GM23338 (cell line): ENCODE data around the gene SUPT7L. TPM values are rescaled to one million over a fixed set of nuclear protein-coding genes. Genes with fewer than 3 reads are reported as not detected.

ENCODE experiments used
- ATAC-seq: fragments of 200-7000 bp; cut with Tn5 transposase; 3 replicates; pipeline ENCODE4 v1.9.1; 2020
- DNase-seq: peaks from one replicate; pipeline ENCODE4 v3.0.0-alpha.2; 2015; ENCODE audit warnings: low spot score
- H2AFZ ChIP-seq: fragments of 200-600 bp; sonication (generic); 2 replicates; pipeline ENCODE4 v1.8.0; 2016; ENCODE audit warnings: antibody characterized with exemption, mild to moderate bottlenecking, moderate library complexity
- H3F3A ChIP-seq: fragments of 200-600 bp; sonication (generic); replicated peaks from 2 replicates; pipeline ENCODE4 v1.8.0; 2017; ENCODE audit warnings: antibody characterized with exemption, mixed run types, low read depth
- H3K27ac ChIP-seq: fragments of 200-600 bp; sonication (generic); 2 replicates; pipeline ENCODE4 v1.6.1; 2016; ENCODE audit warnings: low read depth
- H3K27me3 ChIP-seq: fragments of 200-600 bp; sonication (generic); 2 replicates; pipeline ENCODE4 v1.8.0; 2016; ENCODE audit warnings: mild to moderate bottlenecking, mixed run types, moderate library complexity; ENCODE audit not compliant: insufficient read depth
- H3K36me3 ChIP-seq: fragments of 200-600 bp; sonication (generic); 2 replicates; pipeline ENCODE4 v1.8.0; 2016; ENCODE audit warnings: mild to moderate bottlenecking; ENCODE audit not compliant: insufficient read depth
- H3K4me1 ChIP-seq: fragments of 200-600 bp; sonication (generic); 2 replicates; pipeline ENCODE4 v1.8.0; 2016; ENCODE audit warnings: mild to moderate bottlenecking, moderate library complexity; ENCODE audit not compliant: insufficient read depth
- H3K4me2 ChIP-seq: fragments of 200-600 bp; sonication (generic); 2 replicates; pipeline ENCODE4 v1.7.1; 2017; ENCODE audit warnings: mixed run types
- H3K4me3 ChIP-seq: fragments of 200-600 bp; sonication (generic); 2 replicates; pipeline ENCODE4 v1.6.1; 2016; ENCODE audit warnings: mixed run types
- H3K79me2 ChIP-seq: fragments of 200-600 bp; sonication (generic); replicated peaks from 2 replicates; pipeline ENCODE4 v1.8.0; 2017; ENCODE audit warnings: mild to moderate bottlenecking; ENCODE audit not compliant: insufficient read depth
- H3K9me2 ChIP-seq: fragments of 200-600 bp; sonication (generic); 2 replicates; pipeline ENCODE4 v1.8.0; 2017; ENCODE audit not compliant: insufficient read depth
- H4K20me1 ChIP-seq: fragments of 200-600 bp; sonication (generic); replicated peaks from 2 replicates; pipeline ENCODE4 v1.8.0; 2017; ENCODE audit warnings: mild to moderate bottlenecking; ENCODE audit not compliant: insufficient read depth
- H3K27ac Mint-ChIP-seq: 2 replicates; pipeline ENCODE4 v1.8.0; 2020; ENCODE audit warnings: inconsistent platforms, mild to moderate bottlenecking, moderate library complexity, mixed read lengths
- H3K27me3 Mint-ChIP-seq: 3 replicates; pipeline ENCODE4 v1.8.0; 2022; ENCODE audit warnings: low read depth, mild to moderate bottlenecking, moderate library complexity, mixed read lengths, inconsistent platforms; ENCODE audit not compliant: insufficient read depth, poor library complexity
- H3K36me3 Mint-ChIP-seq: 3 replicates; pipeline ENCODE4 v1.8.0; 2021; ENCODE audit warnings: low read depth, mild to moderate bottlenecking, inconsistent platforms, moderate library complexity, mixed read lengths
- H3K4me1 Mint-ChIP-seq: 3 replicates; pipeline ENCODE4 v1.8.0; 2020; ENCODE audit warnings: mild to moderate bottlenecking, inconsistent platforms, mixed read lengths
- H3K4me3 Mint-ChIP-seq: 3 replicates; pipeline ENCODE4 v1.8.0; 2021; ENCODE audit warnings: moderate library complexity, mild to moderate bottlenecking, inconsistent platforms, mixed read lengths
- H3K9me3 Mint-ChIP-seq: 3 replicates; pipeline ENCODE4 v1.8.0; 2020; ENCODE audit warnings: moderate library complexity, mild to moderate bottlenecking, inconsistent platforms, mixed read lengths
- CREB1 ChIP-seq: fragments of 250-450 bp; sonication (Bioruptor Pico); IDR thresholded peaks from 2 replicates; pipeline ENCODE4 v1.5.0; 2020; ENCODE audit warnings: low read depth, mild to moderate bottlenecking, moderate library complexity
- JUNB ChIP-seq: IDR thresholded peaks from one replicate; pipeline ENCODE4 v1.6.1; 2016; ENCODE audit warnings: antibody characterized with exemption; ENCODE audit not compliant: unreplicated experiment
- NANOG ChIP-seq: IDR thresholded peaks from 2 replicates; pipeline ENCODE4 v1.6.1; 2016; ENCODE audit warnings: antibody characterized with exemption, borderline replicate concordance
- STAT1 ChIP-seq: IDR thresholded peaks from one replicate; pipeline ENCODE4 v1.6.1; 2016; ENCODE audit warnings: antibody characterized with exemption; ENCODE audit not compliant: unreplicated experiment
- polyA plus RNA-seq: library from polyadenylated mRNA; unstranded; fragments of >200 nt; fragmentation: Nextera tagmentation; extraction: Ambion mirVana; gene quantifications from 2 replicates; pipeline ENCODE4 v1.2.1, GENCODE V29; 2016
- total RNA-seq: library from RNA; depleted of rRNA; stranded (reverse); fragments of >200 nt; shearing (Covaris generic); gene quantifications from 2 replicates; pipeline ENCODE4 v1.2.3, GENCODE V29; 2014
- TF ChIP-seq, protein P1 (sequence below): IDR thresholded peaks from one replicate; pipeline ENCODE4 v1.6.1; 2018; ENCODE audit warnings: antibody characterized with exemption; ENCODE audit not compliant: unreplicated experiment
- TF ChIP-seq, protein P2 (sequence below), 2 experiments: fragments of 200-600 bp in 1 of 2; sonication (generic) in 1 of 2; conservative IDR thresholded peaks; 2 replicates each; pipeline versions ENCODE4 v1.5.1 to v1.6.1; 2016 to 2017; ENCODE audit warnings: antibody characterized with exemption in 2 of 2, low read depth in 2 of 2, mild to moderate bottlenecking in 2 of 2, moderate library complexity in 1 of 2
- TF ChIP-seq, protein P3 (sequence below): fragments of 250-450 bp; sonication (Bioruptor Pico); IDR thresholded peaks from 2 replicates; pipeline ENCODE4 v1.5.0; 2020; ENCODE audit warnings: mild to moderate bottlenecking, moderate library complexity

Gene SUPT7L
- total and polyA plus RNA-seq, 2 experiments from 2014 or later = 13.7 to 16.5 TPM

DNA sequence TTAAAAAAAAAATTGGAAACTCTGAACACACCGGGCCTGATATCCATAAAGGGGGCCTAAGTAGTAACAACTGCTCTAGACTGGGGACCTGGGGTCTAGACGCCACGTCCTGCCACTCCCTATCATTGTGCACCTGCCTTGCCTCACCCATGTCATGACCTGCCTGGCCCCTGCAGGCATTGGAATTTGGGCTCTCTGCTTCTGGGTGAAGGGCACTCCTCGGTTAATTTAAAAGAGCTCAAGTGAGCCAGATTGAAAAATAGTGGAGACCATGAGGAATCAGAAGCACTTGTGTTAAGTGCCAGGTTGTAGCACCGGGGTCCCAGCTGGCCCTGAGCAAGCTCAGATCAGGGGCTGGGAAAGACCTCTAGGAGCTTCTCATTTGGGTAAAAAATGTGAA is 48.4 kb upstream of the SUPT7L start:
- Histone ChIP-seq H3K27ac (no peak overlapping the region), H3K36me3 (no peaks in the 10 kb centered on the region), H3F3A (no peaks in the 10 kb centered on the region; the same call in 1 of the 2 replicates), H3K4me3 (no peak overlapping the region), H3K27me3 (peaks cover 15% of the 10 kb centered on the region; the same call in 1 of the 2 replicates), H4K20me1 (no peaks in the 10 kb centered on the region), H3K4me2 (no peak overlapping the region), H3K9me2 (no peaks in the 10 kb centered on the region), H3K4me1 (0 out of 2 replicates have a peak, but pooled peaks cover 4% of the 10 kb centered on the region), H3K79me2 (no peaks in the 10 kb centered on the region), H2AFZ (no peak overlapping the region)
- Mint-ChIP-seq H3K36me3 (no peaks in the 10 kb centered on the region; the same call in 2 of the 3 replicates), H3K27ac (no peak overlapping the region), H3K27me3 (peaks cover 11% of the 10 kb centered on the region), H3K4me1 (peaks cover 14% of the 10 kb centered on the region), H3K9me3 (peaks cover 3% of the 10 kb centered on the region; the same call in 1 of the 3 replicates), H3K4me3 (no peak overlapping the region)
- DNase-seq = no peak
- ATAC-seq = no peak
- TF ChIP-seq JUNB (no peak), STAT1 (no peak), NANOG (no peak)
- TF ChIP-seq, protein P1, sequence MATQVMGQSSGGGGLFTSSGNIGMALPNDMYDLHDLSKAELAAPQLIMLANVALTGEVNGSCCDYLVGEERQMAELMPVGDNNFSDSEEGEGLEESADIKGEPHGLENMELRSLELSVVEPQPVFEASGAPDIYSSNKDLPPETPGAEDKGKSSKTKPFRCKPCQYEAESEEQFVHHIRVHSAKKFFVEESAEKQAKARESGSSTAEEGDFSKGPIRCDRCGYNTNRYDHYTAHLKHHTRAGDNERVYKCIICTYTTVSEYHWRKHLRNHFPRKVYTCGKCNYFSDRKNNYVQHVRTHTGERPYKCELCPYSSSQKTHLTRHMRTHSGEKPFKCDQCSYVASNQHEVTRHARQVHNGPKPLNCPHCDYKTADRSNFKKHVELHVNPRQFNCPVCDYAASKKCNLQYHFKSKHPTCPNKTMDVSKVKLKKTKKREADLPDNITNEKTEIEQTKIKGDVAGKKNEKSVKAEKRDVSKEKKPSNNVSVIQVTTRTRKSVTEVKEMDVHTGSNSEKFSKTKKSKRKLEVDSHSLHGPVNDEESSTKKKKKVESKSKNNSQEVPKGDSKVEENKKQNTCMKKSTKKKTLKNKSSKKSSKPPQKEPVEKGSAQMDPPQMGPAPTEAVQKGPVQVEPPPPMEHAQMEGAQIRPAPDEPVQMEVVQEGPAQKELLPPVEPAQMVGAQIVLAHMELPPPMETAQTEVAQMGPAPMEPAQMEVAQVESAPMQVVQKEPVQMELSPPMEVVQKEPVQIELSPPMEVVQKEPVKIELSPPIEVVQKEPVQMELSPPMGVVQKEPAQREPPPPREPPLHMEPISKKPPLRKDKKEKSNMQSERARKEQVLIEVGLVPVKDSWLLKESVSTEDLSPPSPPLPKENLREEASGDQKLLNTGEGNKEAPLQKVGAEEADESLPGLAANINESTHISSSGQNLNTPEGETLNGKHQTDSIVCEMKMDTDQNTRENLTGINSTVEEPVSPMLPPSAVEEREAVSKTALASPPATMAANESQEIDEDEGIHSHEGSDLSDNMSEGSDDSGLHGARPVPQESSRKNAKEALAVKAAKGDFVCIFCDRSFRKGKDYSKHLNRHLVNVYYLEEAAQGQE = no peak
- TF ChIP-seq, protein P2, sequence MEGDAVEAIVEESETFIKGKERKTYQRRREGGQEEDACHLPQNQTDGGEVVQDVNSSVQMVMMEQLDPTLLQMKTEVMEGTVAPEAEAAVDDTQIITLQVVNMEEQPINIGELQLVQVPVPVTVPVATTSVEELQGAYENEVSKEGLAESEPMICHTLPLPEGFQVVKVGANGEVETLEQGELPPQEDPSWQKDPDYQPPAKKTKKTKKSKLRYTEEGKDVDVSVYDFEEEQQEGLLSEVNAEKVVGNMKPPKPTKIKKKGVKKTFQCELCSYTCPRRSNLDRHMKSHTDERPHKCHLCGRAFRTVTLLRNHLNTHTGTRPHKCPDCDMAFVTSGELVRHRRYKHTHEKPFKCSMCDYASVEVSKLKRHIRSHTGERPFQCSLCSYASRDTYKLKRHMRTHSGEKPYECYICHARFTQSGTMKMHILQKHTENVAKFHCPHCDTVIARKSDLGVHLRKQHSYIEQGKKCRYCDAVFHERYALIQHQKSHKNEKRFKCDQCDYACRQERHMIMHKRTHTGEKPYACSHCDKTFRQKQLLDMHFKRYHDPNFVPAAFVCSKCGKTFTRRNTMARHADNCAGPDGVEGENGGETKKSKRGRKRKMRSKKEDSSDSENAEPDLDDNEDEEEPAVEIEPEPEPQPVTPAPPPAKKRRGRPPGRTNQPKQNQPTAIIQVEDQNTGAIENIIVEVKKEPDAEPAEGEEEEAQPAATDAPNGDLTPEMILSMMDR (conservative IDR thresholded peaks at IDR 0.05; ENCODE audit: low read depth in 2 of 2) = no peak

DNA sequence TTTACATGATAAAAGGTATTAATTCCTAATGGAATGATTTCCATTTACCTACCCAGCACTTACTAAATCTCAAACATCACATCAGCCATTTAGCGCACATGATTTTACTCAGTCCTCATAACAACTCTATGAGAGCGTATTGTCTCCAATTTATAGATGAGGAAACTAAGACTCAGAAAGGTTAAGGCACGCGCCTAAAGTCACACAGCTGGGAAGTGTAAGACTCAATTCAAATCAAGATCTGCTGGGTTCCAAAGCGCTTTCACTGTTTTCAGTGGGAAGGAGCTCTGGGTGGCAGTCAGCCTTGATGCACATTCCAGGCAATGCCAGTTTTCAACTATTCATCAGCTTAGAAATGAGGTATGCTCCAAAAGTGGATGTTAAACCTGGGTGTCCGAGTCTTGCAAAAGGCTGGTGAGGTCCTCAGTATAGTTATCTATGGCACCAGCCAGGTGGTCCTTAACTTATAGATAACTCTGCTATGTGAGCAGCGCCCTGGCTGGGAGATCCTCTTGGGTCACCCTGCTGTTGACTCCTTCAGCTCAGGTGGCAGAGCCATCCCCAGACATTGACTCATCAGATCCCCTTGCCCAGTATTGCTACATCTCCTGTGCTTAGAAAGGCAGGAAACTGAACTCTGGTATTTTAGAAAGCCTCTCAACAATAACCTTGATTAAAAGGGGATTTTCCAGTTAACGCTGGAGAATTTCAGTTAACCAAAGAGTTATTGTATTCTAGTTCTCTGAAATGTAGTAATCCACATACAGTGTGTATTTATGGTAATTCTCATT is 47.4 kb upstream of the SUPT7L start:
- no peak overlapping the region for H3K4me2 ChIP-seq
- no peaks in the 10 kb centered on the region for H3K9me2 ChIP-seq
- peaks cover 13% of the 10 kb centered on the region; the same call in 1 of the 2 replicates for H3K27me3 ChIP-seq
- no peak overlapping the region for H3K4me3 Mint-ChIP-seq
- ATAC-seq = no peak
- H3K79me2 ChIP-seq = no peaks in the 10 kb centered on the region
- H3K4me1 Mint-ChIP-seq = peaks cover 14% of the 10 kb centered on the region
- no peak overlapping the region for H2AFZ ChIP-seq
- no peaks in the 10 kb centered on the region for H4K20me1 ChIP-seq
- H3K9me3 Mint-ChIP-seq = peaks cover 3% of the 10 kb centered on the region; the same call in 1 of the 3 replicates
- H3K27ac Mint-ChIP-seq = no peak overlapping the region
- H3K36me3 ChIP-seq = no peaks in the 10 kb centered on the region
- peaks cover 5% of the 10 kb centered on the region; the same call in 1 of the 2 replicates for H3K4me1 ChIP-seq
- H3K36me3 Mint-ChIP-seq = no peaks in the 10 kb centered on the region; the same call in 2 of the 3 replicates
- peaks cover 7% of the 10 kb centered on the region for H3K27me3 Mint-ChIP-seq
- no peak overlapping the region for H3K27ac ChIP-seq
- no peak for DNase-seq
- H3K4me3 ChIP-seq = no peak overlapping the region
- H3F3A ChIP-seq = no peaks in the 10 kb centered on the region
- TF ChIP-seq CREB1 = no peak
- TF ChIP-seq, protein P3, sequence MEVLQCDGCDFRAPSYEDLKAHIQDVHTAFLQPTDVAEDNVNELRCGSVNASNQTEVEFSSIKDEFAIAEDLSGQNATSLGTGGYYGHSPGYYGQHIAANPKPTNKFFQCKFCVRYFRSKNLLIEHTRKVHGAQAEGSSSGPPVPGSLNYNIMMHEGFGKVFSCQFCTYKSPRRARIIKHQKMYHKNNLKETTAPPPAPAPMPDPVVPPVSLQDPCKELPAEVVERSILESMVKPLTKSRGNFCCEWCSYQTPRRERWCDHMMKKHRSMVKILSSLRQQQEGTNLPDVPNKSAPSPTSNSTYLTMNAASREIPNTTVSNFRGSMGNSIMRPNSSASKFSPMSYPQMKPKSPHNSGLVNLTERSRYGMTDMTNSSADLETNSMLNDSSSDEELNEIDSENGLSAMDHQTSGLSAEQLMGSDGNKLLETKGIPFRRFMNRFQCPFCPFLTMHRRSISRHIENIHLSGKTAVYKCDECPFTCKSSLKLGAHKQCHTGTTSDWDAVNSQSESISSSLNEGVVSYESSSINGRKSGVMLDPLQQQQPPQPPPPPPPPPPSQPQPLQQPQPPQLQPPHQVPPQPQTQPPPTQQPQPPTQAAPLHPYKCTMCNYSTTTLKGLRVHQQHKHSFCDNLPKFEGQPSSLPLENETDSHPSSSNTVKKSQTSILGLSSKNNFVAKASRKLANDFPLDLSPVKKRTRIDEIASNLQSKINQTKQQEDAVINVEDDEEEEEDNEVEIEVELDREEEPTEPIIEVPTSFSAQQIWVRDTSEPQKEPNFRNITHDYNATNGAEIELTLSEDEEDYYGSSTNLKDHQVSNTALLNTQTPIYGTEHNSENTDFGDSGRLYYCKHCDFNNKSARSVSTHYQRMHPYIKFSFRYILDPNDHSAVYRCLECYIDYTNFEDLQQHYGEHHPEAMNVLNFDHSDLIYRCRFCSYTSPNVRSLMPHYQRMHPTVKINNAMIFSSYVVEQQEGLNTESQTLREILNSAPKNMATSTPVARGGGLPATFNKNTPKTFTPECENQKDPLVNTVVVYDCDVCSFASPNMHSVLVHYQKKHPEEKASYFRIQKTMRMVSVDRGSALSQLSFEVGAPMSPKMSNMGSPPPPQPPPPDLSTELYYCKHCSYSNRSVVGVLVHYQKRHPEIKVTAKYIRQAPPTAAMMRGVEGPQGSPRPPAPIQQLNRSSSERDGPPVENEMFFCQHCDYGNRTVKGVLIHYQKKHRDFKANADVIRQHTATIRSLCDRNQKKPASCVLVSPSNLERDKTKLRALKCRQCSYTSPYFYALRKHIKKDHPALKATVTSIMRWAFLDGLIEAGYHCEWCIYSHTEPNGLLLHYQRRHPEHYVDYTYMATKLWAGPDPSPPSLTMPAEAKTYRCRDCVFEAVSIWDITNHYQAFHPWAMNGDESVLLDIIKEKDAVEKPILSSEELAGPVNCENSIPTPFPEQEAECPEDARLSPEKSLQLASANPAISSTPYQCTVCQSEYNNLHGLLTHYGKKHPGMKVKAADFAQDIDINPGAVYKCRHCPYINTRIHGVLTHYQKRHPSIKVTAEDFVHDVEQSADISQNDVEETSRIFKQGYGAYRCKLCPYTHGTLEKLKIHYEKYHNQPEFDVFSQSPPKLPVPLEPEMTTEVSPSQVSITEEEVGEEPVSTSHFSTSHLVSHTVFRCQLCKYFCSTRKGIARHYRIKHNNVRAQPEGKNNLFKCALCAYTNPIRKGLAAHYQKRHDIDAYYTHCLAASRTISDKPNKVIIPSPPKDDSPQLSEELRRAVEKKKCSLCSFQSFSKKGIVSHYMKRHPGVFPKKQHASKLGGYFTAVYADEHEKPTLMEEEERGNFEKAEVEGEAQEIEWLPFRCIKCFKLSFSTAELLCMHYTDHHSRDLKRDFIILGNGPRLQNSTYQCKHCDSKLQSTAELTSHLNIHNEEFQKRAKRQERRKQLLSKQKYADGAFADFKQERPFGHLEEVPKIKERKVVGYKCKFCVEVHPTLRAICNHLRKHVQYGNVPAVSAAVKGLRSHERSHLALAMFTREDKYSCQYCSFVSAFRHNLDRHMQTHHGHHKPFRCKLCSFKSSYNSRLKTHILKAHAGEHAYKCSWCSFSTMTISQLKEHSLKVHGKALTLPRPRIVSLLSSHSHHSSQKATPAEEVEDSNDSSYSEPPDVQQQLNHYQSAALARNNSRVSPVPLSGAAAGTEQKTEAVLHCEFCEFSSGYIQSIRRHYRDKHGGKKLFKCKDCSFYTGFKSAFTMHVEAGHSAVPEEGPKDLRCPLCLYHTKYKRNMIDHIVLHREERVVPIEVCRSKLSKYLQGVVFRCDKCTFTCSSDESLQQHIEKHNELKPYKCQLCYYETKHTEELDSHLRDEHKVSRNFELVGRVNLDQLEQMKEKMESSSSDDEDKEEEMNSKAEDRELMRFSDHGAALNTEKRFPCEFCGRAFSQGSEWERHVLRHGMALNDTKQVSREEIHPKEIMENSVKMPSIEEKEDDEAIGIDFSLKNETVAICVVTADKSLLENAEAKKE (CRISPR knock-in tag) = no peak
